Uterus (tissue), 4 donors: ENCODE results near the gene ADM. TPM values are rescaled to one million over a fixed set of nuclear protein-coding genes. Genes with fewer than 3 reads are reported as not detected.

ENCODE experiments used
- DNase-seq, 2 donors: peaks; one replicate each; pipeline ENCODE4 v3.0.0-alpha.2; 2019 to 2020
- H3K27ac ChIP-seq, 2 donors: fragments of 200-600 bp; sonication (generic); 1 replicate in 1 of 2; 2 replicates in 1 of 2; pipeline ENCODE4 v1.5.1; 2016 to 2018
- H3K27me3 ChIP-seq, 2 donors: fragments of 200-600 bp; sonication (generic); one replicate each; pipeline ENCODE4 v1.5.1; 2018 to 2019; ENCODE audit warnings: control low read depth in 1 of 2
- H3K36me3 ChIP-seq, 2 donors: fragments of 200-600 bp; sonication (generic); one replicate each; pipeline ENCODE4 v1.5.1; 2019; ENCODE audit warnings: control low read depth in 1 of 2
- H3K4me1 ChIP-seq, 2 donors: fragments of 200-600 bp; sonication (generic); one replicate each; pipeline ENCODE4 v1.5.1; 2018 to 2019; ENCODE audit warnings: control low read depth in 1 of 2
- H3K4me3 ChIP-seq, 2 donors: fragments of 200-600 bp; sonication (generic); 1 replicate in 1 of 2; 2 replicates in 1 of 2; pipeline ENCODE4 v1.5.1; 2018 to 2019; ENCODE audit warnings: mild to moderate bottlenecking in 1 of 2
- H3K9me3 ChIP-seq, 2 donors: fragments of 200-600 bp; sonication (generic); one replicate each; pipeline ENCODE4 v1.5.1; 2019; ENCODE audit warnings: control low read depth in 1 of 2
- CTCF ChIP-seq, 4 experiments: fragments of 200-600 bp in 2 of 4; fragments of 450-650 bp in 2 of 4; sonication (generic) in 2 of 4; IDR thresholded peaks; one replicate each; pipeline ENCODE4 v1.5.1; 2016 to 2019; ENCODE audit warnings: antibody characterized with exemption in 4 of 4, mild to moderate bottlenecking in 2 of 4, moderate library complexity in 1 of 4
- POLR2A ChIP-seq, 2 donors: fragments of 450-650 bp; IDR thresholded peaks; one replicate each; pipeline ENCODE4 v1.6.1; 2016; ENCODE audit warnings: antibody characterized with exemption in 2 of 2, mild to moderate bottlenecking in 1 of 2, moderate library complexity in 1 of 2
- intact Hi-C: fragments of 100-400 bp; cut with DNase I; formaldehyde crosslinking; loops from one replicate; pipeline ENCODE4 v1.15.1; 2023; ENCODE audit warnings: low total_unique reads
- total RNA-seq, 4 donors: library from RNA; depleted of rRNA in 3 of 4; stranded (reverse); fragments of >200 nt in 3 of 4; gene quantifications; one replicate each; pipeline versions ENCODE4 v1.1.0 to v1.2.4, GENCODE V29; 2014 to 2023
- donor health status: DM: yes; HTN: yes; CAD: no.

ADM gene
- total RNA-seq, 4 donors from 2014 or later: 27.9 to 151 (median 47.2) TPM

DNA sequence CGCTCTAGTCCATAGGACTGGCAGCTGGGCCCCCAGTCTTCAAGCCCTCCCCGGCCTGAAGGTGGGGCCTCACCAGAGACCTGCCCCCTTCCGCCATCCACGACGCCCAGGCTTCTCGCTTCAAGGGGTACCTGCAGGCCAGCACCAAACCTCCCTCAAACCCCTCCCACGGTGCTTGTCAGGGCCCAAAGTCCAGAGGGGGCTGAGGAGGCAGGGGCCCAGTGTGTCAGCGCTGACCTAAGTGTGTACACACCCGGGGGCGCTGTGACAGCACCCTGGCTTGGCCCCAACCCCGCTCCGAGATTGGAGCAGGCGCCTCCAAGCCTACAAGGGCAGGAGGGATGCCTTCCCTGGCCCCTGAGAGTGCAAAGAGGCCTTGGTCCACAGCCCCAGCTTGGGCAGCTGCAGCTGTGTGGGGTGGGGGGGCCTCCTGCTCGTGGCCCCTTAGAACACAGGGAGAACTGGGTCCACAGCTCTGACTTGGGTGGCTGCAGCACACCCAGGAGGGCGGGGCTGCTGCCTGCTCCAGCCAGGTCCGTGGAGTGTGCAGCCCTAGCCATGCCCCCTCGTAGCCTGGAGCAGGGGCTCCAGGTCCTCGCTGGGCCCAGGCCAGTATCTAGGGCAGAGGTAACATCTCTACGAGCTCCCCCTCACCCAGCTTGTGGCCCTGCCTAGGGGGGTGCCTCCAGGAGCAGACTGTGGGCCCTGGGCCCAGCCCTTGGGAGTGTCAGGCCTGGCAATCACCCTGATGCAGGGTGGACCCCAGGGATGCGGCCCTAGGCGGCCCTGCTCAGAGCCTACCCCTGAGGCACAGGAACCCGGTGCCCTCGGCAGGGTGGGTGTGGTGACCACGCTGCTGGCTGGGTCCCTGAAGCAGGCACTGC lies 15.8 kb upstream of the ADM start:
- DNase-seq: no peak
- peaks cover 0 to 4% of the 10 kb centered on the region in 2 donors for H3K4me1 ChIP-seq

DNA sequence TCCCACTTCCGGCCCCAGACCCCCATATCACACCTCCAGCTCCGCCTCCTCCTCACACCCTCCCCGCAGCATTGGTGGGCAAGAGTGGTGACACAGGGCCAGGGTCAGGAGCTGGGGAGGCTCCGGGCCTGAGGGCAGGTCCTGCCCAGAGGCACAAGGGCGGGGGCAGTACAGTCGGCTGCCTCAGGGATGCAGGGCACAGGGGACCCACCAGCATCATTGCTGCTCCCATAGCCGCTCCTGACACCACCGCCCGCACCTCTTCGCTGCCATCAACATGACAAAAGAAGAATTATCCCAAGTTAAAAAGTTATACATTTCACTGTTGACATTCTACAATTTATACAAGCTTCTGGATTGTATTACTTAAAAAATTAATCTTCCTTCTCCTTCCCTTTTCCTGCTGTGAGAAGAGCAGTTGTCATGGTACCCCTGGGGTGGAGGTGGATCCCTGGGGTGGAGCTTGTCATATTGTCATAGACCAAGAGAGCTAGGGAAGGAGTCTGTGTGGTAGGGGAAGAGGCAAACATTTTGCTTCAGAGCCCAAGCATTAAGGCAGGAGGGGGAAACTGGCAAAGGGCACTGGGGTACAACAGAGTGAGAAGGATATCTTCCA lies 15.0 kb upstream of the ADM start:
- Histone ChIP-seq H3K36me3 (no peaks in the 10 kb centered on the region), H3K27me3 (no peaks in the 10 kb centered on the region), H3K27ac (no peak overlapping the region), H3K4me1 (peaks cover 0 to 4% of the 10 kb centered on the region in 2 donors), H3K4me3 (no peak overlapping the region), H3K9me3 (no peaks in the 10 kb centered on the region)
- TF ChIP-seq POLR2A (IDR thresholded peaks at IDR 0.05): no peak
- TF ChIP-seq CTCF (IDR thresholded peaks at IDR 0.05): no peak
- no peak for DNase-seq
- intact Hi-C loops: no loop called here

More for the DNA sequence above, 15.8 kb upstream of the ADM start:
- TF ChIP-seq CTCF (IDR thresholded peaks at IDR 0.05) (no peak), POLR2A (IDR thresholded peaks at IDR 0.05) (no peak)
- H3K36me3 ChIP-seq: no peaks in the 10 kb centered on the region
- no peak overlapping the region for H3K27ac ChIP-seq
- H3K4me3 ChIP-seq: no peak overlapping the region
- intact Hi-C loops: no loop called here
- no peaks in the 10 kb centered on the region for H3K9me3 ChIP-seq
- H3K27me3 ChIP-seq: no peaks in the 10 kb centered on the region

- Histone ChIP-seq H3K27ac (peak overlapping the region; percentile 93 to 97), H3K4me3 (no peak overlapping the region), H3K4me1 (peaks cover 0 to 4% of the 10 kb centered on the region in 2 donors), H3K36me3 (no peaks in the 10 kb centered on the region), H3K27me3 (no peaks in the 10 kb centered on the region), H3K9me3 (no peaks in the 10 kb centered on the region)
- no peak for DNase-seq
- intact Hi-C loops: no loop called here
- no peak for TF ChIP-seq POLR2A (IDR thresholded peaks at IDR 0.05)
- no peak for TF ChIP-seq CTCF (IDR thresholded peaks at IDR 0.05)
Measured at GRCh38 chr11:10291801-10292638, 12.9 kb upstream of the ADM start.

- peak within 1 kb of the TSS; percentile 93 to 97 for H3K27ac ChIP-seq
- no peaks in the 10 kb centered on the region for H3K36me3 ChIP-seq
- peak within 1 kb of the TSS; percentile 57 to 96 for H3K4me3 ChIP-seq
- H3K27me3 ChIP-seq: no peaks in the 10 kb centered on the region
- intact Hi-C loops: no loop called here
- H3K4me1 ChIP-seq: peaks cover 0 to 4% of the 10 kb centered on the region in 2 donors
- no peaks in the 10 kb centered on the region for H3K9me3 ChIP-seq
- TF ChIP-seq CTCF (IDR thresholded peaks at IDR 0.05) (peak in 2 of 4 experiments; percentile 4), POLR2A (IDR thresholded peaks at IDR 0.05) (peak; percentile 76 to 79)
- DNase-seq: peak; percentile 84 to 87
Measured at GRCh38 chr11:10293423-10294289, 11.2 kb upstream of the ADM start, which contains the start of gene SBF2. SBF2 (minus strand) TSS chr11:10294219; CDS start chr11:10294069, 150 bp downstream.
